ENCODE measurements around the gene MAGEA9B. TPM values are rescaled to one million over a fixed set of nuclear protein-coding genes. Genes with fewer than 3 reads are reported as not detected.
A peak's percentile ranks its signal among the peaks of the same experiment; 100 is the strongest.

MAGEA9B gene
- total and polyA plus RNA-seq, 10 of the 15 experiments (the other 5 are each of a cell fraction or from before 2014, with no cell fraction given): 0.08 TPM; not detected in 9

GRCh38 chrX:149629730-149630387 is 42.6 kb upstream of the MAGEA9B start:
- DNase-seq (ENCODE audit: low read depth, low spot score): no peak
- no TSS peak for BruUV-seq (replicated peaks)
- Histone ChIP-seq H3K9ac (ENCODE audit: control insufficient read depth, insufficient read depth, low read length) (no peak overlapping the region), H4K20me1 (ENCODE audit: control insufficient read depth, insufficient read depth) (no peaks in the 10 kb centered on the region; the same call in 1 of the 2 replicates), H3K4me3 (no peak overlapping the region), H3K4me2 (ENCODE audit: control insufficient read depth, insufficient read depth) (peak overlapping the region; percentile 27; the same call in 1 of the 2 replicates), H3K36me3 (ENCODE audit: control insufficient read depth in 2 of 2, insufficient read depth in 2 of 2, low read length in 1 of 2) (no peaks in the 10 kb centered on the region), H3K9me3 (replicated peaks; ENCODE audit: control insufficient read depth, insufficient read depth, low read length) (no peaks in the 10 kb centered on the region), H3K27ac (ENCODE audit: control insufficient read depth, insufficient read depth) (no peak overlapping the region), H3K4me1 (ENCODE audit: control insufficient read depth, insufficient read depth, low read length) (no peaks in the 10 kb centered on the region), H2AFZ (ENCODE audit: control insufficient read depth, low read depth, low read length) (no peak overlapping the region), H3K79me2 (ENCODE audit: control insufficient read depth, insufficient read depth, low read length) (peaks cover 3% of the 10 kb centered on the region; the same call in 1 of the 2 replicates), H3K27me3 (replicated peaks in 1 of 2; ENCODE audit: control insufficient read depth in 2 of 2, insufficient read depth in 2 of 2, low read length in 1 of 2) (no peaks in the 10 kb centered on the region)
- in situ Hi-C loops (cut with MboI): loop anchor here (10.0 kb wide), 1 partner anchor 105 kb away; no protein-coding TSS in a partner anchor
- TF ChIP-seq CUX1 (IDR thresholded peaks at IDR 0.05; ENCODE audit: insufficient replicate concordance, low read depth, low read length): no peak
- SMC1A ChIA-PET (ENCODE audit: uncharacterized antibody, unreplicated experiment): no interaction called here
- RAD21 ChIA-PET (ENCODE audit: unreplicated experiment): no interaction called here
- intact Hi-C loops (cut with micrococcal nuclease; ENCODE audit: unreplicated experiment): loop anchor here (5.0 to 10.0 kb wide), 2 partner anchors 115 to 197 kb away; no protein-coding TSS in a partner anchor
- CTCF ChIA-PET: interaction anchor here (0.6 kb wide), 1 partner anchor 112 kb away, joined by 3 read pairs; no protein-coding TSS in a partner anchor
- FAIRE-seq: no peak
- WGBS (ENCODE audit: insufficient coverage, insufficient replicate concordance, low lambda C conversion rate, missing lambda C conversion rate): 65% methylated on average over 5 of the region's 5 CpGs
- ATAC-seq: peak; percentile 10; the same call in 2 of the 3 replicates
- POLR2A ChIA-PET: no interaction called here
